Gastrocnemius medialis (tissue), 4 donors: Measurements from ENCODE around the gene LASP1NB.

Experiments
- CTCF ChIP-seq, 5 experiments: fragments of 450-650 bp in 3 of 5; fragments of 200-600 bp in 2 of 5; sonication (generic) in 2 of 5; IDR thresholded peaks in 4 of 5; conservative IDR thresholded peaks in 1 of 5; 1 replicate in 4 of 5; 2 replicates in 1 of 5; pipeline ENCODE4 v1.5.1; 2016 to 2019; ENCODE audit warnings: antibody characterized with exemption in 5 of 5, mild to moderate bottlenecking in 3 of 5, moderate library complexity in 3 of 5
- POLR2A ChIP-seq, 2 donors: fragments of 450-650 bp; IDR thresholded peaks; one replicate each; pipeline ENCODE4 v1.6.1; 2017; ENCODE audit warnings: antibody characterized with exemption in 2 of 2, mild to moderate bottlenecking in 2 of 2, moderate library complexity in 2 of 2

DNA sequence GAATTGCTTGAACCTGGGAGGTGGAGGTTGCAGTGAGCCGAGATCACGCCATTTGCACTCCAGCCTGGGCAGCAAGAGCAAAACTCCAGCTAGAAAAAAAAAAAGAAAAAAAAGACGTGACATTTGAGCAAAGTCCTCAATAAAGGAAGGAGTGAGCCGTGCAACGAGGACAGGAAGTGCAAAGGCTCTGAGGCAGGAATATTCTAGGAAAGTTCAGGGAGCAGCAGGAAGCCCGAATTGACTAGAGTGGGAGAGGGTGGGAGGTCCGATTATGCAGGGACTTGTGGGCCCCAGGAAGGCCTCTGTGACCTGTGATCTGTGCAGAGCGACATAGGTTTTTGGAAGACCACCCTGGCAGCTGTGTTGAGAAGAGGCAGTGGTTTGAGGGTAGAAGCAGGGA is 8.6 kb upstream of the LASP1NB start:
- TF ChIP-seq CTCF (IDR thresholded peaks at IDR 0.05 in 4 of 5, conservative IDR thresholded peaks at IDR 0.05 in 1 of 5) (no peak), POLR2A (IDR thresholded peaks at IDR 0.05) (no peak)
